GM15510 (cell line): ENCODE results near the gene KIAA1328.

Source experiments
- POLR2A ChIP-seq: IDR thresholded peaks from 3 replicates; pipeline ENCODE4 v1.6.1; 2011; ENCODE audit warnings: borderline replicate concordance; ENCODE audit not compliant: insufficient read length; ENCODE audit errors: extremely low read depth

KIAA1328 gene

DNA sequence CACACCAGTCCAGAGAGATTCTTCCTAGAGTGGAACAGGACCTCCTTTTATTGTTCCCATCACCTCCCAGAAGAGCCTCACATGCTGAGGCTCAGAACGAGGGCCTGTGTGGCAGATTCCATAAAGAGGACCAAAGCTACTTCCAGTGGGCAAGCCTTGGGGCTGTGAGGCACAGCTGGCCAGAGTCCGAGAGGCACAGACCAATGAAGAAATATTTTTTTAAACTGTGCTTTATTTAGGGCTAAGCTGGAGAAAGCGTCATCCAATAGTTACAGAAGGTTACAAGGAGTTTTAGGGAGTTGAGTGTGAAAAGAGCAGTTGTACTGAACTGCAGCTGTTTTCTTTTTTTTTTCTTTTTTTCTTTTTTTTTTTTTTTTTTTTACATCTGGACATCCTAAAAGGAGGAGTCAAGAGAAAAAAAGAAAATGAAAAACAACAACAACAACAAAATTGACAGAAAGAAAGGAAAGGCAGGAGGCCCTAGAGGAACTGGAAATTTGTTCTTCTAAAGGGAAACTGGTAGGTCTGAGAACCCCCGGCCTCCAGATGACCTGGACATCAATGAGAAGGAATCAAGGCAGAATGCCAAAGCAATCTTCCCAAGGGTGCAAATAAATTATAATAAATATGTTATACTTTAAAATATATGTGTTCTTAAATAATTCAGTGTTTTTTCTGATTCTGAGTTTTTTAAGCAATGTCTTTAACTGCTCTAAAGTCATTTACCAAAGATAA is 414.1 kb downstream of the KIAA1328 start:
- no peak for TF ChIP-seq POLR2A

DNA sequence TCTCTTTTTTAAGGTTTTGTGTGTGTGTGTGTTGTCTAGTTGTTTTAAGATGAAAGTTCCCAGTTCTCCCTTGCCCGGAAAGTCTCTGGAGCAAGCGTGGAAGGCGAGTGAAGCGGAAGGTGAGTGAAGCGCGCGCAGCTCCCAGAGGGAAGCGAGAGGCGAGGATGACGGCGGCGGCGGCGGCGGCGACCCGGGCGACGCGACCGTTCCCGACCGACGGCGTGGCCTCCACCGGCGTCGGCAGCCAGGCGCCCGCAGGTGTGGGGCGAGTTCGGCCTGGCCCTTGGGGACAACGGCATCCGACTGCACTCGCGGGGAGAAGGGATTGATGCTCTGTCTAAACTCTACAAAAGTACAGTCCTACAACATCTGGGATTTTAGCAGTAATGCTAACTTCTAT is 414.8 kb downstream of the KIAA1328 start:
- TF ChIP-seq POLR2A, result no peak

DNA sequence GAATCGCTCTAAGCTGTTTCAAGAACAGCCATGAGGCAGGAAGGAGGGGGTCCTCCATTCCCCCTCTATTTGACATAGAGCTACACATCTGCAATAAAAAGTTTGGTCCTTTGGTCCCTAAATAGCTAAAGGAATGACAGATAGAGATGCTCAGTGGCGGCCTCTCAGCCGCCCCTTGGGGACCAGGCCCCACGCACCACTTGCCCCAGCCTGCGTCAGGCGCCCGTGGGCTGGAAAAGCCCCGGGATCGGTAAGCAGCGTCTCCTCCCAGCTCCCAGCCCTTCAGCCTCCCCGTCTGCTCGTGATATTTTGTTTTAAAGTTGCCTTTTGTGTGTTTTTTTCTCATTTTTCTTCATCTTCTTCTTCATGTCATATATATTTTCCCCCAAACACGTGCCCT is 415.7 kb downstream of the KIAA1328 start:
- no peak for TF ChIP-seq POLR2A

DNA sequence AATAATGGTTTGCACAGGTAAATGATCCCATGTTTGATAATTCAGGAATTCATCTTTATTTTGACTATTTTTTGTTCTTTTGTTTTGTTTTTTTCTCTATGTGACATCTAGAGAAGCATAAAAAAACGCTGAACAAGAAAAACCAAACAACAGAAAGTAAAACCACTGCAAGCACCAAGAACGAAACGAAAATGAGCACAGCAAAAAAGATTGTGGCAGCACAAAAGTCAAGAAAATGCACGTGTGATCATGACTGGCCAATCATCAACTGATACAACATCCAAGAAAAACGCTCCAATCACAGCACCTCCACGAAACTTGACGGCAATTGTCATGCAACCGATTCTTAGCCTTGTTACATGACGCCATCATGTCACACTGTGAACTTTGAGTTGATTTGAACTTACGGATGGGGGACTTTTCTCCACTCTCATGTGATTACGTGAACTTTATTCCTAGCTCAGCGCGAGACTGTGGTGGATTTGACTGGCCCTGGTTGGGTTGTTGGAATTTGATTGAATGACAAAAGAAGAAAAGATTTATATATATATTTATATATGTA is 417.9 kb downstream of the KIAA1328 start:
- TF ChIP-seq POLR2A, result no peak

DNA sequence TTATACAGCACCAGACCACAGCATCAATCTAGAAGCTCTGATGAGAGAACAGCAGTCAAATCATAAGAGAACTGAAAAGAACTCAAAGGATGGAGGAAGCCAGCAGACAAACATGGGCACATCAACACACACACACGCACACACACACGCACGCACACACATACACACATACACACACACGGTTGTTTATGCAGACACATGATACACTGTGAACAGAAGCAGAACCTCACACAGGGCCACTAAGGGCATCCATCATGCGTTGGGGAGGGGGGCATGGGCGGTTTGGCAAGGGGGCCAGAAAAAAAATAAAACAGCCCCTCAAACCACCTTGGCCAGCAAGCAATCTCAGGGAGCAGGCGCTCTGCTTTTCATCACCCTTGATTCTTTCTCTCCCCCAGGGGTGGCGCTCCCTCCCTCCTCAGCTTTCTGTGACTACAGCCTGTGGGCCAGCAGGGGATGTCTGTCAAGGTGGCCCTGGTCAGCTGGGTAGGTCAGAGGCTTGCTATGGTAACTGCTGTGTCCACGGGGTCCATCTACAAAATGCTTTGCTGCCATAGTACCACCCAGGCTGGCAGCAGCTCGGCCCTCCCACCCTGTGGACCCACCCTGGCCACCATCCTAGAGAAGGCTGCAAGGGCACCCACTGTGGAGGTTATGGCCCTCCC is 418.7 kb downstream of the KIAA1328 start:
- no peak for TF ChIP-seq POLR2A

DNA sequence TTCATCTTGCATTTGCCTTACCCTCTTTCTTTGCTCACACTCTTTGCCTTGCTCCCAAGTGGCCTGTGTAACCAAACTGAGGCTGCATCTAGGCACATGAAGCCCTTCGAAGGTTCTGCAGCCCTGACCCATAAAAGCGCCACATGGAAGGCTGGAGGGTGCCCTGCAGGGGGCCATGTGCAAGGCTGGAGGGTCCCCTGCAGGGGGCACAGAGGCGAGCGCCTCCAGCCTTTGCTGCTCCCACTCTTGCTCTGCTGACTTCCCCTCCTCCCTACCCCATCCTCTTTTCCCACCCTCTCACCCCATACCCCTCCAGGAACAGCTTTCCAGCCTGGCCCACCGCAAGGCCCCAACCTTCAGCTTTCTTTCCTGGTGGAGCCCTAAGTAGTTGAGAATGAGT is 419.4 kb downstream of the KIAA1328 start:
- no peak for TF ChIP-seq POLR2A

DNA sequence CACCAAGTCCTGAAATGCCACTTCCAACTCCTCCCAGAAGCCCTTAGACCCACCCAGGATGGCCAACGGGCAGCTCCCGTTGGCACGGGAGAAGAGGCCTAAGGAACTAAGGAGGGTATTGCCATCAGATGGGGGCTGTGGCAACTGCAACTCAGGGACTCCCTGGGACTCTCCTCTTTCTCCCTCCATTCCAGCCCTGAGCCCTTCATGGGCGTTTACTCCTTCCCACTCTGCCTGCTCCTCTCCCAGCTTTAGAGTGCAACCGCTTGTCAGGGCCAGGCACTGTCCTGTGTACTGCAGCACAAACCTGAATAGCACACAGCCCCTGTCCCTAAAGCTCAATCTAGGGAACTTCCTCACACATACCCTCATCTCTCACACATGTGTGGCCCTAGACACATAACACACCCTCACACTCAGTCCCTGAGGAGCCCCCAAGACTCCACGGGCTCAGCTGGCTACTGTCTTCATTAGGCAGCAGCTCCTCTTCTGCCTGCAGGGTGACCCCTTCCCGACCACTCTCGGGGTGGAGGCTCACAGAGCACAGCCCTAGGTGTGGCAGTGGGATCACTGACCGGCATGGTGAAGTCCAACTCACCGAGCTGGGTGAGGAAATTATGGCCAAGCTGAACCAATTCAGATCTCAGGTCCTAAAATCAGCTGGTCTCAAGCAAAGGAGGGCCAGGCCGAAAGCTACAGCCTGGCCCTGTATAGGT is 420.4 kb downstream of the KIAA1328 start:
- no peak for TF ChIP-seq POLR2A

DNA sequence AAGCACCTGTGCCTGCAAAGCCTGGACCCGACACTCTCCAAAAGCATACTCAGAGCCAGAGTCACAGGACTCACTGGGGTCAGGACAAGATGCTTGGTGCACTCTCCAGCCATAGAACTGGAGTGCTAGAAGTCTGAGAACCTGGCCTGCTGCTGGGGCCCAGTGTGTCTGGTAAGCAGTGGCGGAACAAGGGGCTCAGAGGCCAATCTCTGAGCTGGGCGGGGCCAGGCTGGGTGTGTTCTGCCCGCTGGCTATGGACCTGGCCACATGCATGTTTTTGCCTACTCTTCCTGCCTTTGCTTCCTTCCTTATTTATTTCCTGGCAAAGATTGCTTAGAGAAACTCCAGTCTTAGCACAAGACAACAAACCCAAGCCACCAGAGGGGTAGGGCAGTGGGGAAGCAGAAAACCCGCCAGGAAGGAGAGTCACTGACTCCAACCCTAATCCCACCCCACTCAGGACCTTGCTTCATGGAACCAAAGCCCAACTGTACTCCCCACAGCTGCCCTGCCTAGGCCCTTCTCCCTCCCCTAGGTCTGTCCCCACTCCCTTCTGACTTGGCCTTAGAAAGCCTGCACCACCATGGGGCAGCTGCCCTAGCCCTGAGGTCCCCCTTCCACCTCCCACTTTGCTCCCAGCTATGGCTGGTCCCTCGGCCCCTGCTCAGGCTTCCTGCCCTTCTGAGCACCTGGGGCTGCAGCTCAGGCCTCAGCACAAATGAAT is 421.1 kb downstream of the KIAA1328 start:
- TF ChIP-seq POLR2A, result no peak

DNA sequence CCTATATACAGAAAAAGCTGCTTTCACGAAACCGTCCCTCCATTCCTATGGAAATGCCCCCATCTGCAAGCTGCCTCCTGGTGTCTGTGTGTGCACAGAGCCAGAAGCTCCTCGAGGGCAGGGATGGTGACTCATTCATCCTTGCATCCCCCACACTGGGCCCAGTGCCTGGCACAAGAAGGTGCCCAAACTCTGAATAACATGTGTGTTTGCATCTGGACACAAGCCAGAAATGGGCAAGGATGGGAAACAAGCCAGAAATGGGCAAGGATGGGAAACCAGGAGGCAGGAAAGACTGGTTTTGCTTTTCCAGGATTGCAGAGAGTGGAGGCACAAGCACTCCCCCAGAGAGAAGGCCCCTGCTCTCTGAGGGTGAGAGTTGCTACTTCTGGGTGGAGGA is 422.8 kb downstream of the KIAA1328 start:
- no peak for TF ChIP-seq POLR2A

DNA sequence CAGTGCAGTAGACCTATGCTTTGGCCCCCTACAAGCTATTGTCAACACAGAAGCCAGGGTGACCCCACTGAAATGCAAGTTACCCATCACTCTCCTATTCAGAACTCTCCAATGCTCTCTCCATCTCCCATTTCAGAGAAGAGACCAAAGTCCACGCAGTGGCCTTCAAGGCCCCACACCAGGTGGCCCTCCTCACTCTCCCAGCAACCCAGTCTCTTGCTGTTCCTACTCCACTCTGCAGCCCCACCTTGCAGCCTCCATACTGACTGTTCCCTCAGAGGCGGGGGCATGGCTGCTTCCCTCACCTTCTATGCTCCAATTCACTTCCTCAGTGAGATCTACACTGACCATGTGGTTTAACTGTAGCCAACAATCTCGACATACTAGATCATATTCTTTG is 423.4 kb downstream of the KIAA1328 start:
- no peak for TF ChIP-seq POLR2A

DNA sequence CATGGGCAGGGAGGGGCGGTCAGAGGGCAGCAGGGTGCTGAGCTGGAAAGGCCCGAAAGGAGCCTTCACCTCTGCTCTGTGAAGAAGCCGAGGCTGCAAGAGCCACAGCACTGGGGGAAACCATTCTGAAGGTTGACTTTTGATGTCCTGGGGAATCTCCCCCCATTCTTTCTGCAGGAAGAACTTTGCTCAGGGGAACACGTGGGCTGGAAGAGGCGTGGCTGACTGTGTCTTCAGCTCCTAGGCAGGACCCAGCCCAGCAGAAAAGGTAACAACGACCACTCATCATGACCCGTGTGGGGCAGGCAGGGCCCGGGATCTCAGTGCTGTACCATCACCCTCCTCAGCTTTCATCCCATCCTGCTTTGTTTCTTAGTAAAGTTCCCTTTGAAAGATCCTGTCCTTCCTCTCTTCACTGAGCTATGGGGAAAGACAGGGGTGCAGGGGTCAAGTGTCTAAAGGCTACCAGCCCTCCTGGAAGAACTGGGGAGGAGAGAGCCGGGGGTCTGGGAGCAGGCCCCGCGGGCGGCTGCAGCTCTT is 424.0 kb downstream of the KIAA1328 start:
- TF ChIP-seq POLR2A, result no peak

DNA sequence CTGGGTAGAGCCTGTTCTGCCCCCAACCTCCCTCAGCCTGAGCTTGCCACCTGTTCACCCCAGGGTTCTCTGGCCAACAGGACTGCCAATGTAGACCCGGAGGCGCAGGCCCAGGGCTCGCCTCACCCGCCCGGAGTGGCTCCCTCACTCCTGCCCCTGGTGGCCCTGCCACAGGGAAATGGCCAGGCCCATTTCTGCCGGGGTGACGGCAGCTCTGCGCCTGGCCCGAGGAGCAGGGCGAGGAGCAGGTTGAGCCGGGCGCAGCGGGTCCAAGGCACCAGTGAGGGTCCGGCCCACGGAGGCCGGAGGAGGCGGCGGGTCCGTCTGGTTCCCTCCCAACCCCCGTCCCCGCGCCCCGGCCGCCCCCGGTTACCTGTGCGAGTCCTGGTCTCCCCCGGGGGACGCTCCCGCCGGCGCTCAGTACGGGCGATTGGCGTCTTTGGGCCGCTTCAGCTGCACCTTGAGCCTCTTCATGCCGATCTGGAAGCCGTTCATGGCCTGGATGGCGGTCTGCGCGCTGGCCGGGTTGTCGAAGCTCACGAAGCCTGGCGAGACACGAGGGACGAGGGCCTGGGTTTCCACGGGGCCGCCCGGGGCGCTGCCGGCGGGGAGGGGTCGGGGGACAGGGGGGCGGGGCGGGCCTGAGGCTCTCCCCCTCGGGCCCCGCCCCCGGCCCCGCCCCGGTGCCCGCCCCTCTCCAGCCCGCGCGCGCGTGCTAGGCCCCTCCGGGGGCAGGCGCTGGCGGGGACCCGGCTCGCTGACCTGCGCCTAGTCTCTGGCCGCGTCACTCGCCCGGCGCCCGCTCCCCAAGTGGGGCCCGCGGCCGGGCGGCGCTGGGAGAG is 424.7 kb downstream of the KIAA1328 start:
- no peak for TF ChIP-seq POLR2A

DNA sequence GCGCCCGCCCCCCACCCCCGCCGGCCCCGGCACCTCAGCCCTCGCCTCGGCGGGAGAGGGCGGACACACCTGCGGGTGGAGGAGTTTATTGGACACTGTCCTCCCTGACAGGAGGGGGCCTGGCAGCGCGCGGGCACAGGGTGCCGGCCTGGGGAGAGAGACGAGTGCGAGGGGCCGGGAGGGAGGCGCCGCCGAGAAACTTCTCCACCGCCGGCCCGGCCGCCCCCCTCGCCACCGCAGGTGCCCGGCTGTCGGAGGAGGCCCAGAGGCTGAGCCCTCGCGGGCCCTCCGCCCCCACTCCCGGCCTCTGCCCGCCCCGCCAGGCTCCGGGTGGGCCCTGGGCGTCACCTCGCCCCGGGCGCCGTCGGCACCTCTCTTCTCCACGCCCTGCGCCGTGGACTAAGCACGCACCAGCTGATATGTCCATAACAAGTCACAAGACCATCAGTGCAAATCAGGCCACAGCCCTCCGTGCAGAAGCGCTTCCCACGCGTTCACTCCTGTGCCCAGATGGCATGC is 425.4 kb downstream of the KIAA1328 start:
- TF ChIP-seq POLR2A, result no peak
